Parathyroid adenoma (tissue), 2 donors: ENCODE data around the gene ANGPT4.

Experiments
- H2AFZ ChIP-seq: fragments of 300-600 bp; sonication (generic); one replicate; pipeline ENCODE4 v1.7.0; 2017; ENCODE audit warnings: antibody characterized with exemption, mild to moderate bottlenecking
- H3K27ac ChIP-seq: fragments of 300-600 bp; sonication (generic); one replicate; pipeline ENCODE4 v1.7.0; 2017
- H3K27me3 ChIP-seq: fragments of 300-600 bp; sonication (generic); one replicate; pipeline ENCODE4 v1.7.0; 2017; ENCODE audit warnings: low read length; ENCODE audit not compliant: control insufficient read depth, insufficient read depth
- H3K36me3 ChIP-seq: fragments of 300-600 bp; sonication (generic); one replicate; pipeline ENCODE4 v1.7.0; 2017; ENCODE audit warnings: low read length; ENCODE audit not compliant: control insufficient read depth, insufficient read depth
- H3K4me1 ChIP-seq: fragments of 300-600 bp; sonication (generic); one replicate; pipeline ENCODE4 v1.7.0; 2017; ENCODE audit warnings: control low read depth
- H3K4me2 ChIP-seq: fragments of 300-600 bp; sonication (generic); one replicate; pipeline ENCODE4 v1.7.0; 2017; ENCODE audit warnings: low read length
- H3K4me3 ChIP-seq: fragments of 300-600 bp; sonication (generic); one replicate; pipeline ENCODE4 v1.7.0; 2017; ENCODE audit warnings: low read depth, low read length
- H3K79me2 ChIP-seq: fragments of 300-600 bp; sonication (generic); one replicate; pipeline ENCODE4 v1.7.0; 2017; ENCODE audit warnings: control low read depth
- H3K9ac ChIP-seq: fragments of 300-600 bp; sonication (generic); one replicate; pipeline ENCODE4 v1.7.0; 2017; ENCODE audit warnings: mild to moderate bottlenecking
- H3K9me3 ChIP-seq: fragments of 300-600 bp; sonication (generic); one replicate; pipeline ENCODE4 v1.7.0; 2017; ENCODE audit warnings: low read length; ENCODE audit not compliant: control insufficient read depth
- CTCF ChIP-seq: fragments of 300-600 bp; sonication (generic); IDR thresholded peaks from one replicate; pipeline ENCODE4 v1.7.0; 2017; ENCODE audit warnings: antibody characterized with exemption, mild to moderate bottlenecking
- donor health status: primary hyperparathyroidism.

The ANGPT4 gene

GRCh38 chr20:840858-841567, 75.1 kb downstream of the ANGPT4 start:
- peaks cover 19% of the 10 kb centered on the region for H3K4me1 ChIP-seq
- H3K9me3 ChIP-seq: no peaks in the 10 kb centered on the region
- no peaks in the 10 kb centered on the region for H3K36me3 ChIP-seq
- H3K27ac ChIP-seq: peak overlapping the region; percentile 72
- peak overlapping the region; percentile 78 for H3K4me2 ChIP-seq
- no peaks in the 10 kb centered on the region for H3K27me3 ChIP-seq
- H2AFZ ChIP-seq: peak overlapping the region; percentile 78
- peak overlapping the region; percentile 58 for H3K4me3 ChIP-seq
- peaks cover 25% of the 10 kb centered on the region for H3K79me2 ChIP-seq
- no peak for TF ChIP-seq CTCF
- H3K9ac ChIP-seq: no peak overlapping the region

- H3K27ac ChIP-seq: no peak overlapping the region
- H3K4me3 ChIP-seq: no peak overlapping the region
- no peaks in the 10 kb centered on the region for H3K9me3 ChIP-seq
- H3K27me3 ChIP-seq: no peaks in the 10 kb centered on the region
- peaks cover 23% of the 10 kb centered on the region for H3K4me1 ChIP-seq
- no peak overlapping the region for H2AFZ ChIP-seq
- H3K4me2 ChIP-seq: no peak overlapping the region
- H3K9ac ChIP-seq: no peak overlapping the region
- H3K79me2 ChIP-seq: peaks cover 25% of the 10 kb centered on the region
- no peaks in the 10 kb centered on the region for H3K36me3 ChIP-seq
- TF ChIP-seq CTCF: no peak
Measured at GRCh38 chr20:840503-840857, 75.7 kb downstream of the ANGPT4 start.

GRCh38 chr20:839626-840025, 76.5 kb downstream of the ANGPT4 start:
- no peak overlapping the region for H3K4me2 ChIP-seq
- H3K4me1 ChIP-seq: peaks cover 26% of the 10 kb centered on the region
- H3K27ac ChIP-seq: no peak overlapping the region
- peaks cover 25% of the 10 kb centered on the region for H3K79me2 ChIP-seq
- H3K9me3 ChIP-seq: no peaks in the 10 kb centered on the region
- no peak overlapping the region for H2AFZ ChIP-seq
- H3K4me3 ChIP-seq: no peak overlapping the region
- no peak for TF ChIP-seq CTCF
- no peaks in the 10 kb centered on the region for H3K27me3 ChIP-seq
- no peak overlapping the region for H3K9ac ChIP-seq
- no peaks in the 10 kb centered on the region for H3K36me3 ChIP-seq

GRCh38 chr20:839015-839414, 77.1 kb downstream of the ANGPT4 start:
- Histone ChIP-seq H3K9ac (no peak overlapping the region), H3K9me3 (no peaks in the 10 kb centered on the region), H3K4me3 (no peak overlapping the region), H2AFZ (no peak overlapping the region), H3K27ac (no peak overlapping the region), H3K36me3 (no peaks in the 10 kb centered on the region), H3K4me2 (no peak overlapping the region), H3K79me2 (peaks cover 29% of the 10 kb centered on the region), H3K27me3 (no peaks in the 10 kb centered on the region), H3K4me1 (peaks cover 28% of the 10 kb centered on the region)
- no peak for TF ChIP-seq CTCF

- Histone ChIP-seq H3K4me2 (no peak overlapping the region), H2AFZ (no peak overlapping the region)
Measured at GRCh38 chr20:836190-836589, 79.9 kb downstream of the ANGPT4 start.

More at GRCh38 chr20:836190-836589, 79.9 kb downstream of the ANGPT4 start:
- Histone ChIP-seq H3K9me3 (no peaks in the 10 kb centered on the region), H3K4me3 (no peak overlapping the region), H3K27ac (no peak overlapping the region), H3K9ac (no peak overlapping the region), H3K4me1 (peaks cover 12% of the 10 kb centered on the region), H3K36me3 (no peaks in the 10 kb centered on the region), H3K27me3 (no peaks in the 10 kb centered on the region), H3K79me2 (peaks cover 30% of the 10 kb centered on the region)
- no peak for TF ChIP-seq CTCF
